Right atrium auricular region (tissue), 2 donors: ENCODE measurements around the gene TCF25. TPM values are rescaled to one million over a fixed set of nuclear protein-coding genes. Genes with fewer than 3 reads are reported as not detected.

Source experiments
- DNase-seq: peaks from one replicate; pipeline ENCODE4 v3.0.0-alpha.2; 2019; ENCODE audit warnings: low spot score
- H3K27ac ChIP-seq, 2 donors: fragments of 200-600 bp; sonication (generic); 1 replicate in 1 of 2; 2 replicates in 1 of 2; pipeline ENCODE4 v1.5.1; 2016 to 2019
- H3K27me3 ChIP-seq, 2 donors: fragments of 200-600 bp; sonication (generic); one replicate each; pipeline versions ENCODE4 v1.5.1 to v1.6.0; 2017 to 2019
- H3K36me3 ChIP-seq: fragments of 200-600 bp; sonication (generic); one replicate; pipeline ENCODE4 v1.5.1; 2016
- H3K4me1 ChIP-seq, 2 donors: fragments of 200-600 bp; sonication (generic); one replicate each; pipeline versions ENCODE4 v1.5.1 to v1.6.0; 2017 to 2019
- H3K4me3 ChIP-seq, 2 donors: fragments of 200-600 bp; sonication (generic); 1 replicate in 1 of 2; 2 replicates in 1 of 2; pipeline ENCODE4 v1.5.1; 2017 to 2019; ENCODE audit warnings: mild to moderate bottlenecking in 1 of 2, moderate library complexity in 1 of 2
- H3K9me3 ChIP-seq, 2 donors: fragments of 200-600 bp; sonication (generic); one replicate each; pipeline ENCODE4 v1.5.1; 2019
- total RNA-seq, 2 donors: library from RNA; depleted of rRNA; stranded (reverse); fragments of >200 nt; gene quantifications; one replicate each; pipeline ENCODE4 v1.1.0, GENCODE V29; 2016
- TF ChIP-seq, protein P1 (sequence below), 2 donors: fragments of 200-600 bp; sonication (generic); IDR thresholded peaks; one replicate each; pipeline ENCODE4 v1.5.1; 2019; ENCODE audit warnings: antibody characterized with exemption in 2 of 2

The TCF25 gene
- total RNA-seq, 2 donors from 2014 or later = 91.8 to 108 TPM

- Histone ChIP-seq H3K27ac (no peak overlapping the region), H3K4me1 (no peaks in the 10 kb centered on the region), H3K27me3 (no peaks in the 10 kb centered on the region), H3K36me3 (peaks cover 81% of the 10 kb centered on the region), H3K9me3 (no peaks in the 10 kb centered on the region), H3K4me3 (no peak overlapping the region)
- DNase-seq = no peak
- TF ChIP-seq, protein P1, sequence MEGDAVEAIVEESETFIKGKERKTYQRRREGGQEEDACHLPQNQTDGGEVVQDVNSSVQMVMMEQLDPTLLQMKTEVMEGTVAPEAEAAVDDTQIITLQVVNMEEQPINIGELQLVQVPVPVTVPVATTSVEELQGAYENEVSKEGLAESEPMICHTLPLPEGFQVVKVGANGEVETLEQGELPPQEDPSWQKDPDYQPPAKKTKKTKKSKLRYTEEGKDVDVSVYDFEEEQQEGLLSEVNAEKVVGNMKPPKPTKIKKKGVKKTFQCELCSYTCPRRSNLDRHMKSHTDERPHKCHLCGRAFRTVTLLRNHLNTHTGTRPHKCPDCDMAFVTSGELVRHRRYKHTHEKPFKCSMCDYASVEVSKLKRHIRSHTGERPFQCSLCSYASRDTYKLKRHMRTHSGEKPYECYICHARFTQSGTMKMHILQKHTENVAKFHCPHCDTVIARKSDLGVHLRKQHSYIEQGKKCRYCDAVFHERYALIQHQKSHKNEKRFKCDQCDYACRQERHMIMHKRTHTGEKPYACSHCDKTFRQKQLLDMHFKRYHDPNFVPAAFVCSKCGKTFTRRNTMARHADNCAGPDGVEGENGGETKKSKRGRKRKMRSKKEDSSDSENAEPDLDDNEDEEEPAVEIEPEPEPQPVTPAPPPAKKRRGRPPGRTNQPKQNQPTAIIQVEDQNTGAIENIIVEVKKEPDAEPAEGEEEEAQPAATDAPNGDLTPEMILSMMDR (IDR thresholded peaks at IDR 0.05) = no peak
Observed at GRCh38 chr16:89883346-89884040, 10.1 kb downstream of the TCF25 start.

DNA sequence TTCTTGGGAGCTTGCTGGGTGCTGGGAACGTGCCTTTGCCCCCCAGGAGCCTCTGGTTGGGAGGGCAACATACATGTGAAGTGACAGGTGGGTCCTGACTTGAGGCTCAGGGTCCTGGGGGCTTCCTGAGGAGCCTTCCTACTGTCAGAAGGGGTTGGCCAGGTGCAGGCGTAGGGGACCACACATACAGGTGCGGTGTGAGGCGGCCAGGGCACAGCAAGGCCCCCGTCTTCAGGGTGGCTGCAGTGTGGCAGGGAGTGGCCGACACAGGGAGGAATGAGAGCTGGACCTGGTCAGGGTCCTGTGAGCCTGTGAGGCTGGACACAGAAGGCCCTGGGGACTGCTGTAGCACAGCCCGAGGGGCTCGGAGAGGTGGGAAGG is 10.6 kb downstream of the TCF25 start:
- no peaks in the 10 kb centered on the region for H3K4me1 ChIP-seq
- no peaks in the 10 kb centered on the region for H3K27me3 ChIP-seq
- TF ChIP-seq, protein P1 (IDR thresholded peaks at IDR 0.05) = no peak
- no peak overlapping the region for H3K4me3 ChIP-seq
- no peaks in the 10 kb centered on the region for H3K9me3 ChIP-seq
- DNase-seq = no peak
- H3K36me3 ChIP-seq = peaks cover 79% of the 10 kb centered on the region
- no peak overlapping the region for H3K27ac ChIP-seq

GRCh38 chr16:89887243-89887642 is 13.9 kb downstream of the TCF25 start:
- Histone ChIP-seq H3K4me1 (no peaks in the 10 kb centered on the region), H3K36me3 (peaks cover 90% of the 10 kb centered on the region), H3K27ac (no peak overlapping the region), H3K27me3 (no peaks in the 10 kb centered on the region), H3K9me3 (no peaks in the 10 kb centered on the region), H3K4me3 (no peak overlapping the region)
- no peak for DNase-seq
- TF ChIP-seq, protein P1 (IDR thresholded peaks at IDR 0.05) = no peak

GRCh38 chr16:89890200-89890599 is 16.8 kb downstream of the TCF25 start:
- Histone ChIP-seq H3K9me3 (no peaks in the 10 kb centered on the region), H3K27ac (no peak overlapping the region), H3K27me3 (no peaks in the 10 kb centered on the region), H3K4me3 (no peak overlapping the region), H3K36me3 (peaks cover 95% of the 10 kb centered on the region), H3K4me1 (no peaks in the 10 kb centered on the region)
- no peak for DNase-seq
- TF ChIP-seq, protein P1 (IDR thresholded peaks at IDR 0.05) = no peak

DNA sequence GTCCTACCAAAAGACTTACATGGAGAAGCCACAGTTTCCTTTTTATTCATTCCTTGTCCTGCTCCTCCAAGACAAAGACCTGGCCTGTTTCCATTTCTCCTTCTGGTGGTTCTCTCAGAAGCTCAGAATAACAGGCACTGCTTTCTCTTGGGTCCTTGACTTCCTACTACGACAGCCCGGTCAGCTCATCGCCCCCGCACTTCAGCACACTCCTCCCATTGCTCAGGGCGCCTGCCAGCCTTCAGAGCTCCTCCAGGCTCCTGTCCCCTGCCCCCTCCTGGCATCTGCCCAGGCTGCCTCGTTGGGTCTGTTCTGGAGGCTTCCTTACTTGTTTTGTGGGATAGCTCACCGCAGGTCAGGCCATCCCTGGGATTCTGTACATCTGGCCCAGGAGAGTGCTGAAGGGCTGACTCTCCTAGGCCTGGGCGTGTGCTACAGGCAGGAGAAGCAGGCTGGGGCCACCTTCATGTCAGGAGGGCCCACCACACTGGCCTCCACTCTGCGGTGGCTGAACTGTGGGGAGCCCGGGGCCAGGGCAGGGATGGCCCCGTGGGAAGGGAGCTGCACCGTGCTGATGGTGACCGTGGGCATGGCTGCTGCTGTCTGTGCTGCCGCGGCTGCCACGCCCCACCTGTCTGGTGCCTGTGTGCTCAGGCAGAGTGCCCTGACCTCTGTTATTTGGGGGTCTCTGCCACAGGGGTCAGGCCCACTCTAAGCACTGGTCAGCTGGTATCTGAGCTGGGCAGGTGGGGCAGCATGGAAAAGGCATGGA is 17.7 kb downstream of the TCF25 start:
- no peaks in the 10 kb centered on the region for H3K4me1 ChIP-seq
- H3K27me3 ChIP-seq = no peaks in the 10 kb centered on the region
- H3K27ac ChIP-seq = no peak overlapping the region
- H3K9me3 ChIP-seq = no peaks in the 10 kb centered on the region
- TF ChIP-seq, protein P1 (IDR thresholded peaks at IDR 0.05) = no peak
- no peak for DNase-seq
- peaks cover 95% of the 10 kb centered on the region for H3K36me3 ChIP-seq
- no peak overlapping the region for H3K4me3 ChIP-seq
